HEK293 (cell line): Measurements from ENCODE around the gene CASP10.
"Not testable (repeated sequence)": the region's sequence is repeated elsewhere in the genome, so short reads cannot be mapped to it uniquely, and the experiment has no call there.

Experiments used
- CTCF ChIA-PET: fragments of 350-600 bp; formaldehyde crosslinking; extraction: SDS; loops from one replicate; lab custom pipeline; 2021; ENCODE audit warnings: antibody characterized with exemption; lab: Yijun Ruan, JAX
- POLR2A ChIA-PET: fragments of 300-600 bp; formaldehyde crosslinking; extraction: SDS; loops from one replicate; lab custom pipeline; 2020; ENCODE audit warnings: antibody characterized with exemption, inconsistent platforms; lab: Yijun Ruan, JAX
- H3K27ac ChIP-seq: fragments of 200-500 bp; sonication (Bioruptor generic); 2 replicates; pipeline ENCODE4 v1.5.1; 2014; ENCODE audit warnings: low read depth, low read length, control low read depth, inconsistent platforms; ENCODE audit errors: extremely low read depth
- H3K36me3 ChIP-seq, 2 experiments: fragments of 200-500 bp in 1 of 2; sonication (Bioruptor generic) in 1 of 2; 1 replicate in 1 of 2; 2 replicates in 1 of 2; pipeline ENCODE4 v1.5.1; 2014 to 2017; ENCODE audit warnings: inconsistent platforms in 2 of 2, low read length in 2 of 2; ENCODE audit not compliant: control insufficient read depth in 2 of 2, insufficient read depth in 1 of 2
- H3K4me1 ChIP-seq: fragments of 200-500 bp; sonication (Bioruptor generic); 2 replicates; pipeline ENCODE4 v1.5.1; 2014; ENCODE audit warnings: mild to moderate bottlenecking, low read length, inconsistent platforms; ENCODE audit not compliant: control insufficient read depth, insufficient read depth
- H3K4me3 ChIP-seq: 2 replicates; pipeline ENCODE4 v1.5.1; 2011; ENCODE audit warnings: low read depth, mild to moderate bottlenecking, control low read depth, low read length, moderate library complexity
- H3K9me3 ChIP-seq: fragments of 200-500 bp; sonication (Bioruptor generic); 2 replicates; pipeline ENCODE4 v1.5.1; 2014; ENCODE audit warnings: low read depth, low read length, inconsistent platforms; ENCODE audit not compliant: control insufficient read depth, insufficient read depth
- KLF9 ChIP-seq: fragments of 450-650 bp; formaldehyde crosslinking; IDR thresholded peaks from 2 replicates; pipeline ENCODE4 v1.5.1; 2016; ENCODE audit warnings: missing biosample characterization, missing genetic modification characterization, low read depth
- SALL2 ChIP-seq: fragments of 450-650 bp; formaldehyde crosslinking; IDR thresholded peaks from 2 replicates; pipeline ENCODE4 v1.5.0; 2017; ENCODE audit warnings: missing biosample characterization, mild to moderate bottlenecking, missing genetic modification characterization, borderline replicate concordance
- TCF7L2 ChIP-seq: IDR thresholded peaks from 2 replicates; pipeline ENCODE4 v1.6.1; 2011; ENCODE audit warnings: low read depth, mild to moderate bottlenecking, inconsistent platforms, low read length, moderate library complexity, borderline replicate concordance
- WT1 ChIP-seq: fragments of 450-650 bp; formaldehyde crosslinking; IDR thresholded peaks from 2 replicates; pipeline ENCODE4 v1.5.1; 2016; ENCODE audit warnings: missing biosample characterization, missing genetic modification characterization
- ZBTB8A ChIP-seq: fragments of 450-650 bp; formaldehyde crosslinking; IDR thresholded peaks from 2 replicates; pipeline ENCODE4 v1.5.1; 2016; ENCODE audit warnings: missing biosample characterization, missing genetic modification characterization
- ZNF2 ChIP-seq: fragments of 450-650 bp; formaldehyde crosslinking; IDR thresholded peaks from 2 replicates; pipeline ENCODE4 v1.5.1; 2016; ENCODE audit warnings: missing biosample characterization, missing genetic modification characterization
- ZNF391 ChIP-seq: fragments of 450-650 bp; formaldehyde crosslinking; IDR thresholded peaks from 2 replicates; pipeline ENCODE4 v1.5.1; 2016; ENCODE audit warnings: low read depth, missing biosample characterization, missing genetic modification characterization, borderline replicate concordance
- ZNF548 ChIP-seq: fragments of 450-650 bp; formaldehyde crosslinking; IDR thresholded peaks from 2 replicates; pipeline ENCODE4 v1.5.1; 2016; ENCODE audit warnings: missing biosample characterization, missing genetic modification characterization
- ZNF561 ChIP-seq: fragments of 450-650 bp; IDR thresholded peaks from 2 replicates; pipeline ENCODE4 v1.5.1; 2018; ENCODE audit warnings: missing biosample characterization, missing genetic modification characterization, borderline replicate concordance
- ZNF654 ChIP-seq: fragments of 450-650 bp; formaldehyde crosslinking; IDR thresholded peaks from 2 replicates; pipeline ENCODE4 v1.5.1; 2016; ENCODE audit warnings: low read depth, missing biosample characterization, missing genetic modification characterization
- ZNF660 ChIP-seq: fragments of 450-650 bp; IDR thresholded peaks from 2 replicates; pipeline ENCODE4 v1.5.1; 2018; ENCODE audit warnings: missing biosample characterization, mild to moderate bottlenecking, missing genetic modification characterization
- ZXDB ChIP-seq: fragments of 450-650 bp; formaldehyde crosslinking; IDR thresholded peaks from 2 replicates; pipeline ENCODE4 v1.5.1; 2016; ENCODE audit warnings: missing biosample characterization, missing genetic modification characterization
- TF ChIP-seq, protein P1 (sequence below): fragments of 450-650 bp; formaldehyde crosslinking; IDR thresholded peaks from 2 replicates; pipeline ENCODE4 v1.5.1; 2016; ENCODE audit warnings: missing biosample characterization, missing genetic modification characterization
- TF ChIP-seq, protein P2 (sequence below): fragments of 450-650 bp; formaldehyde crosslinking; IDR thresholded peaks from 2 replicates; pipeline ENCODE4 v1.5.1; 2017; ENCODE audit warnings: missing biosample characterization, missing genetic modification characterization

Gene CASP10

DNA sequence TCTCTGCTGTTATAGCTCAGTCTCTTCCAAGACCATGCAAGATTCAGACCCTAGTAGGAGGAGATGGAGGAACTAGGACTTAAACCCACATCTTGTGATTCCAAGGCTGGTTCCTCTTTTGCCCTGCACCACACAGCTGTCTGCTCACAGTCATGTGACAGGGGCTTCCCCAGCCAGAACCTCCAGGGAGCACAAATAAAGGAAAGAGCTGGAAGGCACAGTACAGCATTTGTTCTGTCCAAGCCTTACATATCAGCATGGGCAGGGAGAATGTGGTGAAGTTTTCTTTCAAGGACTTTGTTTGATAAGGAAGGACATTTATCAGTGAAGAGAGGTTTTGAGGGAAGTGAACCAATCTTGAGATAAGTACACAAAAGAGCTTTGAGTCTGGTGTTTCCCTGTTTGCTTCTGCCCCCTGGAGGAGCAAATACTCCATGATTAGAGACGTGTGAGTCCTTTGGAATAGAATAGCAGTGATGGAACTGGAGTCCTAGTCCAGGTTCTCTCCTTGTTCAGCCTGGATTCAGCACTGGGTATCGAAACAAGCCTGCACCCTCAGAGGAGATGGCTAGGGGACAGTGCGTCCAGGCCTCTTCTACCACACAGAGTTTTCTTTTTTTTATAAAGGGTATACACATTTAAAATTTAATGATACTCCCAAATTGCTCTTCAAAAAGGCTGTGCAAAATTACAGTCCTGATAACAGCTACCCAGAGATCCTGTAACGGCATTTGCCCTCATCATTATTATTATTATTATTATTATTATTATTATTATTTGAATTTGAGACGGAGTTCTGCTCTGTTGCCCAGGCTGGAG, 24.6 kb upstream of the CASP10 start:
- H3K36me3 ChIP-seq = peaks cover 0 to 34% of the 10 kb centered on the region in 2 experiments; a peak in 2 of 3 replicates
- ChIA-PET CTCF (interaction anchor here (0.6 to 2.8 kb wide), 39 partner anchors 9 to 1322 kb away, joined by 3 to 39 read pairs (median 4); partner anchors contain the start of genes CASP10, CFLAR, HYCC2 and NDUFB3), POLR2A (interaction anchor here (0.6 to 1.6 kb wide), 8 partner anchors 13 to 269 kb away, joined by 3 to 7 read pairs (median 5); partner anchors contain the start of genes NIF3L1, ORC2 and PPIL3)
- H3K4me1 ChIP-seq = 0 out of 2 replicates have a peak, but pooled peaks cover 2% of the 10 kb centered on the region
- H3K4me3 ChIP-seq = no peak overlapping the region
- no peak for TF ChIP-seq SALL2 (tag by site-specific recombination)
- peak; percentile 55 for TF ChIP-seq ZNF654 (tag by site-specific recombination)
- 0 out of 2 replicates have a peak, but pooled peaks have one; percentile 34 for TF ChIP-seq ZNF660 (tag by site-specific recombination)
- TF ChIP-seq, protein P1, sequence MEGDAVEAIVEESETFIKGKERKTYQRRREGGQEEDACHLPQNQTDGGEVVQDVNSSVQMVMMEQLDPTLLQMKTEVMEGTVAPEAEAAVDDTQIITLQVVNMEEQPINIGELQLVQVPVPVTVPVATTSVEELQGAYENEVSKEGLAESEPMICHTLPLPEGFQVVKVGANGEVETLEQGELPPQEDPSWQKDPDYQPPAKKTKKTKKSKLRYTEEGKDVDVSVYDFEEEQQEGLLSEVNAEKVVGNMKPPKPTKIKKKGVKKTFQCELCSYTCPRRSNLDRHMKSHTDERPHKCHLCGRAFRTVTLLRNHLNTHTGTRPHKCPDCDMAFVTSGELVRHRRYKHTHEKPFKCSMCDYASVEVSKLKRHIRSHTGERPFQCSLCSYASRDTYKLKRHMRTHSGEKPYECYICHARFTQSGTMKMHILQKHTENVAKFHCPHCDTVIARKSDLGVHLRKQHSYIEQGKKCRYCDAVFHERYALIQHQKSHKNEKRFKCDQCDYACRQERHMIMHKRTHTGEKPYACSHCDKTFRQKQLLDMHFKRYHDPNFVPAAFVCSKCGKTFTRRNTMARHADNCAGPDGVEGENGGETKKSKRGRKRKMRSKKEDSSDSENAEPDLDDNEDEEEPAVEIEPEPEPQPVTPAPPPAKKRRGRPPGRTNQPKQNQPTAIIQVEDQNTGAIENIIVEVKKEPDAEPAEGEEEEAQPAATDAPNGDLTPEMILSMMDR (tag by site-specific recombination) = peak; percentile 62
- TF ChIP-seq ZNF548 (tag by site-specific recombination) = no peak
- 0 out of 2 replicates have a peak, but pooled peaks have one; percentile 19 for TF ChIP-seq ZNF2 (tag by site-specific recombination)
- no peak overlapping the region for H3K27ac ChIP-seq
- no peaks in the 10 kb centered on the region for H3K9me3 ChIP-seq

DNA sequence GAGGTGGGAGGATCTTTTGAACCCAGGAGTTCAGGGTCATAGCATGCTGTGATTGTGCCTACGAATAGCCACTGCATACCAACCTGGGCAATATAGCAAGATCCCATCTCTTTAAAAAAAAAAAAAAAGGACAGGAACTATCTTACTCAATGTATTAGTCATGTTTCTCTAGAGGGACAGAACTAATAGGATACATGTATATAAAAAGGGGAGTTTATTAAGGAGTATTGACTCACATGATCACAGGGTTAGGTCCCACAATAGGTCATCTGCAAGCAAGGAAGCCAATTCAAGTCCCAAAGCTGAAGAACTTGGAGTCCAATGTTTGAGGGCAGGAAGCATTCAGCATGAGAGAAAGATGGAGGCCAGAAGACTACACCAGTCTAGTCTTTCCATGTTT, 18.8 kb upstream of the CASP10 start:
- ChIA-PET CTCF (interaction anchor here (0.6 to 0.7 kb wide), 2 partner anchors 70 to 258 kb away, joined by 4 to 5 read pairs; no protein-coding TSS in a partner anchor), POLR2A (no interaction called here)
- H3K9me3 ChIP-seq = no peaks in the 10 kb centered on the region
- no peak overlapping the region for H3K4me3 ChIP-seq
- no peak for TF ChIP-seq ZXDB (tag by site-specific recombination)
- no peak for TF ChIP-seq TCF7L2
- no peak for TF ChIP-seq ZBTB8A (tag by site-specific recombination)
- no peak for TF ChIP-seq ZNF561 (tag by site-specific recombination)
- TF ChIP-seq WT1 (tag by site-specific recombination) = no peak
- no peak for TF ChIP-seq KLF9 (tag by site-specific recombination)
- no peak overlapping the region for H3K27ac ChIP-seq
- no peaks in the 10 kb centered on the region for H3K4me1 ChIP-seq
- peaks cover 8 to 46% of the 10 kb centered on the region in 2 experiments; a peak in 2 of 3 replicates for H3K36me3 ChIP-seq

DNA sequence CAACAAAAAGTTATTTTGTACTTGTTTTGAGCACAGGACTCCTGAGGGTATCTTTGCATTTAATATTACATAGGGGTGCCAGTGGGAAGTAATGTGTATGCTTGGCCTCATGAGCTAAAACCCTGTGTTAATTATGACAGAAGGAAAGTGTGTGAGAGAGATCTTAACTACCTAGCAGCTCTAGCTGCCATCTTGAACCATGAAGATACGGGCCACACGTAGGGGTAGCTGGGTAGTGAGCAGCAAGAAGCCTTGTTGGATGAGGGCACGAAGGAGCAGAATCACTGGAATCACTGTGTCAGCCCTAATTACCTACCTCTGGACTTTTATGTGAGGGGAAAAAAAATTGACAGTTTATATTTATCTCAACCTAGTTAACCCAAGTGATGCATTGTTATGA, 15.4 kb upstream of the CASP10 start:
- no peak overlapping the region for H3K4me3 ChIP-seq
- H3K27ac ChIP-seq = no peak overlapping the region
- TF ChIP-seq, protein P2, sequence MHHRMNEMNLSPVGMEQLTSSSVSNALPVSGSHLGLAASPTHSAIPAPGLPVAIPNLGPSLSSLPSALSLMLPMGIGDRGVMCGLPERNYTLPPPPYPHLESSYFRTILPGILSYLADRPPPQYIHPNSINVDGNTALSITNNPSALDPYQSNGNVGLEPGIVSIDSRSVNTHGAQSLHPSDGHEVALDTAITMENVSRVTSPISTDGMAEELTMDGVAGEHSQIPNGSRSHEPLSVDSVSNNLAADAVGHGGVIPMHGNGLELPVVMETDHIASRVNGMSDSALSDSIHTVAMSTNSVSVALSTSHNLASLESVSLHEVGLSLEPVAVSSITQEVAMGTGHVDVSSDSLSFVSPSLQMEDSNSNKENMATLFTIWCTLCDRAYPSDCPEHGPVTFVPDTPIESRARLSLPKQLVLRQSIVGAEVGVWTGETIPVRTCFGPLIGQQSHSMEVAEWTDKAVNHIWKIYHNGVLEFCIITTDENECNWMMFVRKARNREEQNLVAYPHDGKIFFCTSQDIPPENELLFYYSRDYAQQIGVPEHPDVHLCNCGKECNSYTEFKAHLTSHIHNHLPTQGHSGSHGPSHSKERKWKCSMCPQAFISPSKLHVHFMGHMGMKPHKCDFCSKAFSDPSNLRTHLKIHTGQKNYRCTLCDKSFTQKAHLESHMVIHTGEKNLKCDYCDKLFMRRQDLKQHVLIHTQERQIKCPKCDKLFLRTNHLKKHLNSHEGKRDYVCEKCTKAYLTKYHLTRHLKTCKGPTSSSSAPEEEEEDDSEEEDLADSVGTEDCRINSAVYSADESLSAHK (tag by site-specific recombination) = no peak
- no peak for TF ChIP-seq ZNF391 (tag by site-specific recombination)
- no peaks in the 10 kb centered on the region for H3K9me3 ChIP-seq
- CTCF ChIA-PET = interaction anchor here (0.6 to 1.5 kb wide), 2 partner anchors 9 to 462 kb away, joined by 3 to 4 read pairs; no protein-coding TSS in a partner anchor
- POLR2A ChIA-PET = no interaction called here
- H3K36me3 ChIP-seq = peaks cover 8 to 27% of the 10 kb centered on the region in 2 experiments; a peak in 2 of 3 replicates
- no peaks in the 10 kb centered on the region for H3K4me1 ChIP-seq

DNA sequence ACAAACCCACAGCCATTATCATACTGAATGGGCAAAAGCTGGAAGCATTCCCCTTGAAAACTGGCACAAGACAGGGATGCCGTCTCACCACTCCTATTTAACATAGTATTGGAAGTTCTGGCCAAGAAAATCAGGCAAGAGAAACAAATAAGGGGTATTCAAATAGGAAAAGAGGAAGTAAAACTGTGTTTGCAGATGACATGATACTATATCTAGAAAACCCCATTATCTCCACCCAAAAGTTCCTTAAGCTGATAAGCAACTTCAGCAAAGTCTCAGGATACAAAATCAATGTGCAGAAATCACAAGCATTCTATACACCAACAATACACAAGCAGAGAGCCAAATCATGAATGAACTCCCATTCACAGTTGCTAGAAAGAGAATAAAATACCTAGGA, 14.4 kb upstream of the CASP10 start:
- H3K4me1 ChIP-seq, POLR2A ChIA-PET, H3K27ac ChIP-seq, H3K9me3 ChIP-seq, H3K4me3 ChIP-seq: not testable (repeated sequence)
- CTCF ChIA-PET = interaction anchor here (0.6 to 1.7 kb wide), 2 partner anchors 9 to 215 kb away, joined by 3 to 6 read pairs; no protein-coding TSS in a partner anchor
- H3K36me3 ChIP-seq = peaks cover 7 to 18% of the 10 kb centered on the region in 2 experiments; a peak in 2 of 3 replicates
